Measurements from ENCODE around the gene TSHZ1.
A peak's percentile ranks its signal among the peaks of the same experiment; 100 is the strongest.

TSHZ1 gene

DNA sequence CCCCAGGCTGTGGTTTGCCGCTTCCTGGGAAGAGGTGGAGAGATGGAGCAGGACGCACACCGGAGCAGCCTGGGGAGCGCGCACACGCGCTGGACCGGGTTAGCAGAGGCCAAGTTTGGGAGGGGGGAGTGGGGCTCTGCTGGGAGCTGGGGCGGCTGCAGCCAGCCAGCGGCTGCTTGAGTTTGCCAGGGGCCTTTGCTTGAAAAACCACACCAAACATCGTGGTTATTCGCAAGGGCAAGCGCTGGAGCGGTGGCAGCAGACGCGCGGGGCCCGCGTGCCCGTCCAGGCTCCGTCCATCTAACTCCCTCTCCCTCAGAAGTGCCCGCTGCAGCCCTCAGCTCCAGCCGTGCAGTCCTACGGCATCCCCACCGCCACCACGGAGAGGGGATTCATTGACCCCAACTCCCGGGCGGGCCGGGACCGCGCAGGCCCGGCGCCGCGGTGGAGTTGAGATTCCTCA is 6.3 kb upstream of the TSHZ1 start:
- H3K27me3 ChIP-seq (ENCODE audit: insufficient read depth, low read depth, severe bottlenecking): no peaks in the 10 kb centered on the region
- H3K27ac ChIP-seq: no peak overlapping the region
- peaks cover 23% of the 10 kb centered on the region for H3K36me3 ChIP-seq
- H3K4me3 ChIP-seq (ENCODE audit: low read depth, low read length): no peak overlapping the region
- TF ChIP-seq, protein P1, sequence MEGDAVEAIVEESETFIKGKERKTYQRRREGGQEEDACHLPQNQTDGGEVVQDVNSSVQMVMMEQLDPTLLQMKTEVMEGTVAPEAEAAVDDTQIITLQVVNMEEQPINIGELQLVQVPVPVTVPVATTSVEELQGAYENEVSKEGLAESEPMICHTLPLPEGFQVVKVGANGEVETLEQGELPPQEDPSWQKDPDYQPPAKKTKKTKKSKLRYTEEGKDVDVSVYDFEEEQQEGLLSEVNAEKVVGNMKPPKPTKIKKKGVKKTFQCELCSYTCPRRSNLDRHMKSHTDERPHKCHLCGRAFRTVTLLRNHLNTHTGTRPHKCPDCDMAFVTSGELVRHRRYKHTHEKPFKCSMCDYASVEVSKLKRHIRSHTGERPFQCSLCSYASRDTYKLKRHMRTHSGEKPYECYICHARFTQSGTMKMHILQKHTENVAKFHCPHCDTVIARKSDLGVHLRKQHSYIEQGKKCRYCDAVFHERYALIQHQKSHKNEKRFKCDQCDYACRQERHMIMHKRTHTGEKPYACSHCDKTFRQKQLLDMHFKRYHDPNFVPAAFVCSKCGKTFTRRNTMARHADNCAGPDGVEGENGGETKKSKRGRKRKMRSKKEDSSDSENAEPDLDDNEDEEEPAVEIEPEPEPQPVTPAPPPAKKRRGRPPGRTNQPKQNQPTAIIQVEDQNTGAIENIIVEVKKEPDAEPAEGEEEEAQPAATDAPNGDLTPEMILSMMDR (IDR thresholded peaks at IDR 0.05; ENCODE audit: low read depth, low read length): no peak
- H3K9me3 ChIP-seq (ENCODE audit: severe bottlenecking): no peaks in the 10 kb centered on the region
- DNase-seq: no peak

DNA sequence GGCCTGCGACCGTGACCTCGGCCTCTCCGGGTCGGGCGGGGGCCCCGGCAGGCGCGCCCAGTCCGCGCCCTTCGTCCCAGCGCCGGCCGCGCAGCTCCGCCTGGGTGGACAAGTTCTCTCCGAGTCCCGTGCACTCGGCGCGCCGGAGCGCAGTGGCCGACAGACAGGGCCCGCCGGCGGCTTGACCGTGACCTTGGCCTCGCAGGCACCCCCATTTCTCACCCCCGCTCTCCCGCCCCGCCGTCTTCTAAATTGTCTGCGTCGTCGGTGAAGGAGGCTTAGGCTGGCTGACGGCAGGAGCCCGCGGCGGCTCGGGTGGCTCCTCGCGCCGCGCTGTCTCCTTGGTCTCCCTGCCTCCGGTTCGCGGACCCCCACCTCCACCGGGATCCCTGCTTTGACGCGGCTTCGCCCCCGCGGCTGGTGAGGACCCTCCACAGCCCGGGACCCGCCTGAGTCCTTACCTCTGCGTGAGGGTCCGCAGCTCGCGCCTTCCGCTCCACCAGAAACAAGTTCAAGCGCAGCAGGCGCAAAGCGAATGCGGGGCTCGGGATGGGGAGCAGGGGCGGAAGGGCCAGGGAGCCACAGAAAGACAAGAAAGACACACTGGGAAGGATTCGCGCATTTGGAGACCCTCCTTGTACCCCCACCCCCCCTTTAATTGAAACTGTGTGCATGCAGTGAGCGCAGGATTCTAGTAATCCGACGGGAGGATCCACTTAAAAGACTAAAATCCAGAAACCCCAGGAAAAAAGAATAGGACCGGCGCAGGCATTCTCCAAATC is 5.7 kb upstream of the TSHZ1 start:
- H3K9me3 ChIP-seq (ENCODE audit: severe bottlenecking): no peaks in the 10 kb centered on the region
- DNase-seq: no peak
- H3K27me3 ChIP-seq (ENCODE audit: insufficient read depth, low read depth, severe bottlenecking): no peaks in the 10 kb centered on the region
- TF ChIP-seq, protein P1 (IDR thresholded peaks at IDR 0.05; ENCODE audit: low read depth, low read length): no peak
- H3K36me3 ChIP-seq: peaks cover 20% of the 10 kb centered on the region
- H3K4me3 ChIP-seq (ENCODE audit: low read depth, low read length): no peak overlapping the region
- H3K27ac ChIP-seq: no peak overlapping the region

DNA sequence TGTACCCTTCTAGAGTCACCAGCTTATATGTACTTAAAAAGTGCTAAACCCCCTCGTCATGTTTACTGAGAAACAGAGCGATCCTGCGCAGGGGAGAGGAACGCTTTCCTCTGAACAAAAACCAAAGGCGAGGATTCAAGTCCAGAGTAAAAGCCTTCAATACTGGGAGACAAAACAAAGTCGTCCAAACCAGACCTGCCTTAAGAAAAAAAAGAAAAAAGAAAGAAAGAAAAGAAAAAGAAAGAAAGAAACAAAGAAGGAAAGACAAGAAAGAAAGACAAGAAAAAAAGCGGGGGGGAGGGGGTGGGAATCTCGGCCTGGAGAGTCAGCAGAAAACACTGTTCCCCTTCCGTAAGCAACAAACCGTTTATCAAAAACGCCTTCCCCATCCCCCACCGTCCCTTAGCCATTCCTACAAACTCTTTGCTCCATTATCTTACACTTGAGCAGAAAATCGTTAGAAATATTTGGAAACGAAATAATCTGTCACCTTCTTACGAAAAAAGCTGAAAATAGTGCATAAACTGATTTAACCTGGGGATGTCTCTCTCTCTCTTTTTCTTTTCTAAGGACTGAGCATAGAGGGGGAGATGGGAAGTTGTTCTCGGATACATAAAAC is 5.0 kb upstream of the TSHZ1 start:
- Histone ChIP-seq H3K27me3 (ENCODE audit: insufficient read depth, low read depth, severe bottlenecking) (no peaks in the 10 kb centered on the region), H3K4me3 (ENCODE audit: low read depth, low read length) (no peak overlapping the region), H3K27ac (no peak overlapping the region), H3K36me3 (peaks cover 13% of the 10 kb centered on the region), H3K9me3 (ENCODE audit: severe bottlenecking) (no peaks in the 10 kb centered on the region)
- TF ChIP-seq, protein P1 (IDR thresholded peaks at IDR 0.05; ENCODE audit: low read depth, low read length): no peak
- DNase-seq: no peak

DNA sequence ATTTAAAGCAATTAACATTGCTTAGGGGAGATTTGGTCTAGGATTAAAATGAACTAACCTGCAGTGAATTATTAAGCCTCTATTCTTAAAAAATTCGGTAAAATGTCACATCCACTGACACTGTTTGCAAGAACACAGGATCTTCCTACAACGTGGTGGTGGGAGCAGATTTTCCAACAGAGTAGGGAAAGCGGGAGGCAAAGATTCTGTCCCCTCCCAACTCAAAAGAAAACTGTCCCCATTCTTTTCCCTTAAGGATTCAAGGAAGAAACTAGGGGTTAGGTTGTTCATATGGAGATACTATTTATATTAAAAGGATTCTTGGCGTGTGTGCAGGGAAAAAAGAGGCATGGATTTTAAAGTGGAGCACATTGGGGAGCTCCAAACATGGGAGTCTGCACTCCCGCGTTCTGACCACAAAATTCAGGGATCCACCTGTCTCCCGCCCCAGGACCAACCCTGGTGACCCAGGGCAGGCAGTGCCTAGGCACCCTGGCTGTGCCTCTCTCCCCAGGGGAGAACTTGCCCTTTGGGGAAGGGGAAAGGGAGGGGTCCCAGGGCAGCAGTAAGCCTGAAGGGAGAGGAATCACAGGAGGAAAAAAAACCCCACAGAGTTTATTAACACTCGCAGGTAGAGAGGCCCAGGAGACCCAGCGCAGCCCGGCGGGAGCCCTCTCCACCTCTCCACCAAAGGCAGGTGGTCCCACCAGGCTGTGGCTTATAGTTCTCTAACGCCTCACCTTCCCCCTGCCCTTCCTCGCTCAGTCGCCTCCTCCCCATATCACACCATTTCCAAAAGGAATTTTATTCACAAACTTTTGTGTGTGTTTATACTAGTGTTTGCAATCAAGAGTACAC is 3.9 kb upstream of the TSHZ1 start:
- Histone ChIP-seq H3K9me3 (ENCODE audit: severe bottlenecking) (no peaks in the 10 kb centered on the region), H3K4me3 (ENCODE audit: low read depth, low read length) (peak overlapping the region; percentile 52; the same call in 1 of the 2 replicates), H3K36me3 (peaks cover 5% of the 10 kb centered on the region), H3K27ac (no peak overlapping the region), H3K27me3 (ENCODE audit: insufficient read depth, low read depth, severe bottlenecking) (no peaks in the 10 kb centered on the region)
- TF ChIP-seq, protein P1 (IDR thresholded peaks at IDR 0.05; ENCODE audit: low read depth, low read length): no peak
- DNase-seq: no peak

DNA sequence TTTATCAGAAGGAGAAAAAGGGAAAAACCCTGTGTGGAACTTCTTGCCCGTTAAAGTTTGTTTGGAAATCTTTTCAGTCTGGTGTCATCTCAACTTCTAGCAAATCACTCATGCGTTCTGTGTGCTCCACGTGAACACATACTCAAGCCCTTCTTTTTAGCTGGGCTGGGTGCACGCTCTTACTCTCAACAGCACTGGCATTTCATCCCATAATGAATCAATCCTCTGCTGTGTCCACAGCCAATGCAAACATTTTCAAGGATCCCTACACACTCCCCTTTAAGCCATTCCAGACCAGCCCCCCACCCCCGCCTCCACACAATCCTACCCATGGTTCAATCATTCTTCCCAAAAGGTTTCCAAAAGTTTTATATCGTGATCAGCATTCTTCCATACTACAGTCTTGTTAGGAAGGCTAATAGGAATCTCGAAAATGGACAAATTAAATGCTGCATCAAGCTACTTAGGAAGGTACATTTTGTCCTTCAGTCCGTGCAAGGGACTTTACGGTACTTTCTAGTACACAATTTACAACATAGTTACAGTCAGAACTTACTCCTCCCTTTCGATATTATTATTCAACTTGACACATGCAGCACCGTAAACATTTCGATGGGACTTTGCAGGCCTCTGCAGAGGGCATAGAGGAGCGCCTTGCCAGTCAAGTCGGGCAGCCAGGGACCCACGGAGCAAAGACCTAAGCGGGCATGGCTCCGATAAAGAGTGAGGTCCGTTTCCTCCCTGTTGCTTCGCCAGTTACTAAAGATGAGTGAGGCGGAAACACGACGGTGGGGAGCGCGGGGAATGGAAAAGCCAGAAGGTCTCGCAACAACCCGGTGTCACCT is 3.1 kb upstream of the TSHZ1 start:
- peak overlapping the region; percentile 52 for H3K4me3 ChIP-seq (ENCODE audit: low read depth, low read length)
- no peaks in the 10 kb centered on the region for H3K36me3 ChIP-seq
- TF ChIP-seq, protein P1 (IDR thresholded peaks at IDR 0.05; ENCODE audit: low read depth, low read length): no peak
- DNase-seq: no peak
- no peaks in the 10 kb centered on the region for H3K27me3 ChIP-seq (ENCODE audit: insufficient read depth, low read depth, severe bottlenecking)
- no peaks in the 10 kb centered on the region for H3K9me3 ChIP-seq (ENCODE audit: severe bottlenecking)
- peak overlapping the region; percentile 97 for H3K27ac ChIP-seq

Data from WERI-Rb-1 (cell line).